A549 treated with AZD2906 at 1 μM for 4 hours (cell line): ENCODE results near the gene ARSJ. TPM values are rescaled to one million over a fixed set of nuclear protein-coding genes. Genes with fewer than 3 reads are reported as not detected.

Experiments
- total RNA-seq: library from RNA; stranded (reverse); fragments of 200-300 nt; extraction: Qiagen RNA extraction; gene quantifications from 5 replicates; pipeline ENCODE4 v1.2.3, GENCODE V29; 2022

ARSJ gene
- total RNA-seq: 3.4 to 5.3 TPM (median 3.7 TPM) in 5 replicates

DNA sequence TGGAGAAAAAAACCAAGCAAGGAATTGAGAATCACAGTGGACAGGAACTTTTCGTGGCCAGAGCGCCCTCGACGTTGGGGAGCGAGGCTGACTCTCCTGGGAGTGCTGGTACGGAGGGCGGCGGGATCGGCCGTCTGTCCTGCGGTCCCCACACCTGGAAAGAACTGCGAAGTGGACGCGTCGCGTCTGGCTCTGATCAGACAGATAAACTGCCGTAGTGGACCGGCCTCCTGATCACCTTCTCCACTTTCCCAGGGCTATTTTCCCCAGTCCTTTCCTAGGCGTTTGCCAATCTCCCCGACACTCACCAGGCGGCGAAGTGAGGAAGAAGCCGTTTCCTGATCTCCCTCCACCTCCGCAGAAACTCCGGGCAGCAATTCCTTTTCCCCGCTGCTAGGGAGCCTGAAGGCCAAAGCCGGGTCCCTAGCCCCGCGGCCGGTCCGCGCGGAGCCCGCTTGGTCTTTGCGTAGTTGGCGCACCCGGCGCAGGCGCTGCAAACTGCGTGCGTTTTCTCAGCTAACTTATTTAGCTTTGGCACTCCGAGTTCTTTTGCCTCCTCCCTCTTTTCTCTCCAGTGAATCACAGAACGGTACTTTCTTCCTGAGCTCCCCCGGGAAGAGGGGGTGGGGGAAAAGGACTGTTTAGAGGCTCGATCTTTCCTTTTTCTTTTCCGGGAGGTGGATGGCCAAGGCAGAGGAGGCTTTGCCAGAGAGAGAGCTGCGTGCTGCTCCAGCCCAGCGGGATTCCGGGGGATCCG lies at the start of gene ARSJ:
ARSJ (minus strand) TSS at position 500 of the 757 bp plus-strand sequence. CDS start 813 bp downstream, outside the sequence.

Other genes starting within 250 kb of the ARSJ start
- 12.9 to 20.3 TPM (median 13.7 TPM) in 5 replicates for gene CAMK2D, start 217.9 kb downstream of the ARSJ start, total RNA-seq